Ammon's horn (tissue), 1 donor: Measurements from ENCODE around the gene MED1.
"Not testable (repeated sequence)": the region's sequence is repeated elsewhere in the genome, so short reads cannot be mapped to it uniquely, and the experiment has no call there.

Experiments used
- DNase-seq: peaks from one replicate; pipeline ENCODE4 v3.0.0-alpha.2; 2016; ENCODE audit warnings: low spot score

The MED1 gene

DNA sequence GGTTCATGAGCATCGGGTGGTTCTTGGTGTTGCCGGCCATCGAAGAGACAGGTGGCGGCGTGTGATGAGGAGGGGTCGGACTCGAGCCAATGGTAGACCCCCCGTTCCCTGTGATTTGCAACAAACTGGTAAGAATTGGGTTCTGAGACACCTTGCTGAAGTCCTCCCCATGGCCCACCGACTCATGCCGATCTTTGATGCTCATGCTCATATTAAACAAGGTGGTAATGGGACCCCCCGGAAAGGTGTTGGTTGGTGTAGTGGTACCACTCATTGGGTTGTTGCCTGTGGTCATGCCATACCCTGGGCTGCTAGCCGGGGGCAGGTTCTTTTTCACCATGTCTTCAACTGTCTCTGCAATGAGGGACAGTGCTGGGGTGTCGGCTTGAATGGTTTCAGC is 40.8 kb downstream of the MED1 start:
- DNase-seq = no peak

DNA sequence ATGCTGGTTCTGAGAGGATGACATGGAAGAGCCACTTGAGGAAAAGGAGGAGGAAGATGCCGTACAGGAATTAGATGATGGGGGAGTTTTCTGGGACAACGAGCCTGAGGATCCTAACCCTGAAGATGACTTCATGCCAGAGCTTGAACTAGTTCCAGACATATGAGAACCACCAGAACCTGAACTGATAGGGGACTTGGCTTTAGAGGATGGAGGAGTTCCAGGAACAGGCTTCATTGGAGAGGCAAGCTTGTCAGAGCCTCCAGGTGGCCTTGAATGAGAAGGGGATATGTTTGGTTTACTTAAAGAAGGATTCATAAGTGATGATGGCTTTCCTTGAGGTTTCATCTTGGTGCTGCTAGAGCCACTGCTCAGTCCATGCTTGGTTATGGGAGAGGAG is 42.7 kb downstream of the MED1 start:
- no peak for DNase-seq

DNA sequence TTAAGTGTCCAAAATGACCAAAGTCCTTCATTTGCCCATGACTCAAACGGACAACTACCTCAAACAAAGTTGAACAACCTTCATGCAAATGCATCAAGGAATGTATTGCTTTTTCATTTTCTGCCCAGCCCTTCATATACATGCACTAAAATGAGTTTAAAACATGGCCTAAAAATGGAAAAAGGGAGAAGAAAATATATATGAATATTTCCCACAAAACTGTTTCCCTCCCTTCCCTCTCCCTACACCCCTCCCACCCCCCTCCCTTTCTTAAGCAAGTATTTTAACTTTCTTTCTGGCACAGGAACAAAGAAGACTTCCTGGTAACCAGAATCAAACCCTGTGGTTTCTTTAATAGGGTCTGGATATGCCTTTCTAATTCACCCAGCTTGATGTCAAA is 44.1 kb downstream of the MED1 start:
- DNase-seq = no peak

DNA sequence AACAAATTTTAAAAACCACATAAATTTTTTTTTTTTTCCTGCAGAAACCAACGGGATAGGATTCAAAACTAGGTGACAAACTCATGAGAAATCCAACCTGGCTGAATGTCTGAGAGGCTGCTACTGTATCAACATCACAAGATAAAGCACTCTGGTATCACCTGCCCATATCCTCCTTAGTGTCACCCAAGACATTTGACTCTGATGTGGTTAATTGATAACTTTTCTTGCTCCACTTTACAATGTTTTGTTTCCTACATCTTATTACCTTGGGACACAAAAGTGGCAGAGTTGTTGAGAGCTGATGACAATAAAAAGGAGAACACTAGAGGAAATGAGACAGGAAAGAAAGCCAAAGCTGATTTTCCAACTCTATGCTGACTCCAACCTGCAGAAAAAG is 45.6 kb downstream of the MED1 start:
- no peak for DNase-seq

DNA sequence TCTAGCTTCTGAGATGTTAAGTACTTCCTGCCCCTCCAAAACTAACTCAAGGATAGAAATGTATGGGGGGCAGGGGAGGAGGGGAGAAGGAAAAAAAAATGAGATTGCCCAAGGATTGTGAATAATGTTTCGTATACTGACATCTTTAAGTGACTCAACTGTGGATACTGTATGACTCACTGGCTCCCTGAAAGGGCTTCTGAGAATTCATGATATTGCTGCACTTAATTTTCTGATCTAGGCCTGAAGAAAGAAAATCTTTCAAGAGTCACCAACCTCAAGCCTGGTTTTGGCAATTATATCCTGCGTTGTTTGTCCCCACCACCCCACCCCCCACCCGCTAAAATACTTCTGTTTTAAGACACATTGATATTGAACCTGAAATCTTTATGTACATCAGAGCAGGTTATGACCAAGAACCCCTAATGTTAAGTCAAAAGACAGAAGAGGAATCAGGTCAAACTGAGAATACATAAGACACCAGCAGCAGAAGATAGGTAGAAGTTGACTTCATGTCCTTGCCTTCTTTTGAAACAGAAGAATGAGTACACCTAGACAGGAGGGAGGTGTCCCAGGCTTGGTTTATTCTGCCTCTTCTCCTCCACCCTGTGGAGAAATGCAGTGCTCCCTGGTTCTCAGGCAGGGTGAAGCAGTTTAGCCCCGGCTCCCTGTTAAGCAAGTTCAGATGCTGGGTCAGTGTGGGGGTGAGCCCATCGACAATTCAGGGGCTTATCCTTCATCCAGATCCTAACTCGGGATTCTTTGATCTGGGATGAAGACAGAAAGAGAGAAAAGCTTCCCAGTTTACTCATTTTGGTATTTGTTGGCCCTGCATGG is 46.3 kb downstream of the MED1 start:
- DNase-seq = no peak

DNA sequence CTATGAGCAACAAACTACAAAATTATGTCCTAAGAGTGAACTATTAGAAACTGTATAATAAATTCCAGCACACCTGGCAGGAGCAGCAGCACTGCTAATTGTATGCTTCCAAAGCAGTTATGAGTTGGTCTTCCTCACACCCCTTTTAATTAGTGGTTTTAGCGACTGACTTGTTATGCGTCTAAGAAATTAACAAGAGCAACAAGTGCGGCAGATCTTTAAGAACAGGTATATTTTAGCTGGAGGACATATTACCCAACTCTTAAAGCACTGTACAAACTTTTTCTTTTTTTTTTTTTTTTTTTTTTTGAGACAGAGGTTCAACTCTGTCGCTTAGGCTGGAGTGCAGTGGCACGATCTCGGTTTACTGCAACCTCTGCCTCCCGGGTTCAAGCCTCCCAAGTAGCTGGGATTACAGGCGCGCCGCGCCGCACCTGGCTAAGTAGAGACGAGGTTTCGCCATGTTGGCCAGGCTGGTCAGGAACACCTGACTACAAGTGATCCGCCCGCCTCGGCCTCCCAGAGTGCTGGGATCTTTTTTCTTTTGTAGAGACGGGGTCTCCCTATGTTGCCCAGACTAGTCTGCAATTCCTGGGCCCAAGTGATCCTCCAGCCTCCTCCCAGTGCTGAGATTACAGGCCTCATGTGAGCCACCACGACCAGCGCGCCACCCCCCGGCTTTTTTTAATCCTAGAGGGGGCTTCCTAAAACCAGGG is 48.0 kb downstream of the MED1 start:
- DNase-seq = no peak

DNA sequence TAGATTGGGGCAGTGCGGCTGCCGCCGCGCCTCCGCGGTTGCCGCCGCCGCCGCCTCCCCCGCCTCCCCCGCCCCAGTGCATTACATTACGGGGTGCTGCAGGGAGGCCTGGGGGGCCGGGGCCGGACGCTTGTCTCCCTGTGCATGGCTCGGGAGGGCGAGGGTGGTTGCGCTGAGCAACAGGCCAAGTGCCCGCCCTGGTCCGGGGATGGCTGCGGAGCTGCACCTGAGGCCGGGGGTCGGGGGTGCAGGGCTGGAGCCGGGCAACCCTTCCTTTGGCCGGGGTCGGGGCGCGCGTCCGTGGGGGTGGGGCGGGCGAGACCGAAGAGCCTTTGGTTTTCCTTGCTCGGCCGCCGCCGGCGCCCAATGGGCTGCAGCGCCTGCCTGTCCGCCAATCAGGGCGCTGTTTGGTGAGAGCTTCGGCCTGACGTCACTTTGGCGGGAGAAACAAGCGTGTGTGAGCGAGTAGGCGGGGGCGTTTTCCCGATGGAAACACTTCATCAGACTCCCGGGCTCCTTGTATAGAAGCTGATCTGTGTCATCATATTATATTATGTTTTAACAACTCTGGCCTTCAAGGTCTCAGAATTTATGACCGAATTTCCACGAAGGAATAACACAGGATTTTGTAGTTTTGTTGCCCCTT is 48.7 kb downstream of the MED1 start:
- DNase-seq = peak; percentile 97

DNA sequence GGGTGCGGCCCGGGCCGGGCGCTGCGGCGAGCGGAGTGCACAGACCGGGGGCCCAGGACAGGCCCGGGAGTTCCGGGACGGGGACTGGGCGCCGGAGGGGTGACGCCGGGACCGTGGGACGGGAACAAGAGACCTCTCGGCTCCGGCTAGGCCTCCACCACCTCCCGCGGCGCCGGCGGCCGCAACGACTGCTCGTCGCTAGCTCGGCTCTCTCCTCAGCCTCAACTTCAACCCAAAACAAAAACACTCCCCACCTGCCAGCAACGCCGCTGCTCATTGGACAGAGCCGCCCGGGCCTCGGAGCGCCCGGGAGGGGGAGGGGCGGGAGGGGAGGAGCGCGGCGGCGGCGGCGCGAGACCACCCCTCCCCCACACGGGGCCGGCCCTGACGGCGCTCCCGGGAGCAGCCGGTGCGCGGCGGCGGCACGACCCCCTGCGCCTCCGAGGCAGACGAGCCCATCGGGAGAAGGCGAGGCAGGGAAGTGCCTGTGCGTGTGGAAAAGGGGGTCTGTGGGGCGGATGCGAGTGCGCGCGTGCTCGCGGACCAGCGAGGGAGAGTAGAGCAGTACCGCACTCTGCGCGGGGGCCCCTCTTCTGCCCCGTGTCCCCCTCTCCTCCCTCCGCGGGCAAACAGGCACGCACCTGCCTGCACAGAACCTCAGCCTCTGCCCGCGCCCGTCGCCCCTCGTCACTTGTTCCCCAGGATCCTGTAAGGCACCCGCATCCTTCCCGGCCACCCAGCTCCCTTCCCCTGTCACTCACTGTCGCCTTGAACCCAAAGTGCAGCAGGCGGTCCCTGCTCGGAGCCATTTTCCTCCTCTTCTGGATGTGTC is 49.4 kb downstream of the MED1 start, which contains the start of gene FBXL20:
TSS of gene FBXL20 (minus strand) at position 215 of the 832 bp plus-strand sequence. CDS start 224 bp downstream, outside the sequence.
- peak; percentile 91 for DNase-seq

DNA sequence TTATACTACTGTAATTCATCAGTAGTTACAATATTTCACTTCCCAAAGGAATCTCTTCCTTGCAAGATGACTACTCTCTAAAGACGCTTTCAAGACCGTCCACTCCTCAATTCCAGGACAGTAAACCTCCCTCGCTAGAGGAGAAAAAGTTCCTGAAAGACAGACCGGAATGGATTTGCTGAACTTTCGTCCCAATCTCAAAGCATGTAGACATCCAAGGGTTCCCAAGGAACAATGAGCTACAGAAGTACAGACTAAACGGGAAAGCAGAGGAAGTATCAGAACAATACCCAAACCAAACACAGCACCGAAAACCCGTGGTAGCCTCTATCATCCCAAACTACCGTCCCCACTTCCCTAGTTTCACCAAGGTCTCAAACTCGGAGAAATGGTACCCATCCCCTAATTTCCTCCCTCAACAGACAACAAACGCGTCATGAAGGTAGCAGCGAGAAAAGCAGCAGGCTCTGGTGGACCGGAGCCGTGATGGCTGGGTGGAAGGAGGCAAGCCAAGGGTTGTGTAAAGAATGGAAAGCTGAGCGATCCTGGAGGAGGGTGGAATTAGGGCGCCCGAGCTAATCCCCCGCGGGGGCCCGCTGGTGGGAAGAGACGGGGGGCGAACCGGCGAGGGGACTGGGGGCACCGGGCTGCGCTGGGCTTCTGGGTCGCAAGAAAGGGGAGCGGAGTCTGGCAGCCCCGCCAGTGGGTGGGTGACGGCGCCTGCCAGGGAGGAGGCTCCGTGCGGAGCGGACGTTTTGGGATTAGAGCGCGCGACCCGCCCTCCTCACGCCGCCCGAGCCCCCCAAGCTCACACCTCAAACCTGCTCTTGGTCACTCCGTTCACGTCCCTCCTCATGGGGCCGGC is 50.3 kb downstream of the MED1 start:
- DNase-seq = peak; percentile 33

DNA sequence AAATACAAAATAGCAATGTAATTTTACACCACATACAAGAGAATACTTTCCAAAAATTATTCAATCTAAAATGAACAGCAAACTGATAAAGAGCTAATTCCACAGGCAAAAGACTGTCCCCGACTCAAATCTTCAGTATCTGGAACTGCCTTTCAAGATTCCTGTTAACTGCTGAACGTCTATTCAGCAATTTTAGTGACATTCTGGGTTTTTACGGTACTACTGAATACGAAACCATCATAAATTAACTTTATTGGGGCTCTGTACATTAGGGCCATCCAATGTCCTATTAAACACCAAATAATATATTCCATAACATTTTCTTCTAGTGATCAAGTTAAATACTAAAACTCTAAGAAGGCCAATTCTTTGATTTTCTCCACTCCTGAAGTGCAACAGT is 51.3 kb downstream of the MED1 start:
- DNase-seq = no peak

DNA sequence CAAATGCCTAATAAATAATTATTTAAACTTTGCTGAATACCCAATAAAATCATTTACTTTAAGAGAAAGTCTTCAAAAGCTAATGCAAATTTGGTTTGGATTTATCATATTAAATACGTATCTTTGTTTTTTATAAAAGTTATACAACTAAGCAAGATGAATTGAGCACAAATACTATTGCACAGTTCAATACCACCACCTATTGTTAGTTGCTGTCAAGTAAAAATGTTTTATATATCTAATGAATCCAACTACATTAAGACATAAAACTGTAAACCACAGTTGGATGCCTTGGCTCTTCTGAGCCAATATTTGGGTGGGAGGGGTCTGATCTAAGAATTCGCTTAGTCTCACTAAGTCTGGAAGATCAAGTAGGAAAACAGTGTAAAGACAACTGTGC is 57.3 kb downstream of the MED1 start:
- no peak for DNase-seq

DNA sequence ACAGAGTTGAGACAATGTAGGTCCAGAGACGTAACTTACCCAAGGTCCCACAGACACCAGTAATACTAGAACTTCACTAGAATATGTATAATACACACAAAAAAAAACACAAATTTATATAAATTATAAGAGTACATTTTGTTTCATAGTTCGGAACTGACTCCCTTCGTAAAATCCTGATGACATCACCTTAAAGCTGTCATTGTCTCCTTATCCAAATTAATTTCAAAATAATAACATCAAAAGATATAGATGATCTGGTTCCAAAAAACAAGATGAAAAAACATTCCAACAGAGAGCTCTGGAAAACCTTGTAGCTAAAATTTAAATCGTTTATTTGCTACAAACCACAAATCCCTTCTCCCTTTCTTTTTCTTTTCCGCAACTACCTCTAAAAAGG is 59.6 kb downstream of the MED1 start:
- no peak for DNase-seq

DNA sequence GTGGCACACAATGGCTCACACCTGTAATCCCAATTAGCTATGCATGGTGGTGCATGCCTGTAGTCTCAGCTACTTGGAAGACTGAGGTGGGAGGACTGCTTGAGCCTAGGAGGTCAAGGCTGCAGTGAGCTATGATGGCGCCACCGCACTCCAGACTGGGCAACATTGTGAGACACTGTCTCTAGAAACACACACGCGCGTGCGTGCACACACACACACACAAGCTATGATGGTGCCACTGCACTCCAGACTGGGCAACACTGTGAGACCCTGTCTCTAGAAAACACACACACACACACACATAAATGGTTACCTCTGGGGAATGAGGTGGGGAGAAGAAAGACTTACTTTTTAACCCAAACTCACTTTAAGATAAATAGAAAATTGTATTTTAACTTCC is 66.0 kb downstream of the MED1 start:
- no peak for DNase-seq

DNA sequence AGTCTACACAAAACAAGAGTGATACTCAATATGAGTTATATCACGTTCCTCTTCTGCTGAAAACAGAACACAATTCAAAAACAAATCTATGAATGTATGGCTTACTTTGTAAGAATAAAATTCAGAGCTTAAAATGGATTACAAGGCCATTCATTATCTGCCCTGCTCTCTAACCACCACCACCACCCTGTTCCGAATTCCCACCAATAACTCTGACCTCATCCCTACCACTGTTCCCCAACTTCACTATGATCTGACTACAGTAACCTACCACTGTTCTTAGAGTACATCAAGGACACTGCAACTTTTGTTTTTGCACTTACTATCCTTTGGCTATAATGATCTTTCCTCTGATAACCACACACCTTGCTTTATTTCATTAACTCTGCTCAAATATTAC is 70.9 kb downstream of the MED1 start:
- DNase-seq = no peak

DNA sequence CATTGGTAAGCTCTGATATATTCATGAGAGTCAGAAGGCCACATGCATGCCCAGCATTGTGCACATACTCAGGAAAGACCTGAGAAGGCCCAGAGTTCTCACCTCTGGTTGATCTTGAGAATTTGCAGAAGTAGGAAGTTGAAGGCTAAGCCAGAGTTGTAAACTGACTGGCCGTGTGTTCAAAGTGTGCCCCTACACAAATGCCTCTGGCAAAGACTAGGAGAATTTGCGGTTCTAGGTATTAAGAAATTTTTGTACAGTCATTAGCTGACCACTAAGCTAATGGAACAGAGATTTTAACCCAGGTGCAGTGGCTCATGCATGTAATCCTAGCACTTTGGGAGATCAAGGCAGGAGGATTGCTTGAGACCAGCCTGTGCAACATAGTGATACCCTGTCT is 74.6 kb downstream of the MED1 start:
- no peak for DNase-seq

DNA sequence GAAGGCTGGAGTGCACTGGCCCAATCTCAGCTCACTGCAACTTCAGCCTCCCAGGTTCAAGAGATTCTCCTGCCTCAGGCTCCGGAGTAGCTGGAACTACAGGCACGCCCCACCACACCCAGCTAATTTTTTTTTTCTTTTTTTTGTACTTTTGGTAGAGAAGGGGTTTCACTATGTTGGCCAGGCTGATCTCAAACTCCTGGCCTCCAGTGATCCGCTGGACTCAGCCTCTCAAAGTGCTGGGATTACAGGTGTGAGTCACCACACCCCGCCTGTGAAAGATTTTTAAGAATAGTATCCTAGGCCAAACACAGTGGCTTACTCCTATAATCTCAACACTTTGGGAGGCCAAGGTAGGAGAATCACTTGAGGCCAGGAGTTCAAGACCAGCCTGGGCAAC is 83.3 kb downstream of the MED1 start:
- not testable (repeated sequence) for DNase-seq

DNA sequence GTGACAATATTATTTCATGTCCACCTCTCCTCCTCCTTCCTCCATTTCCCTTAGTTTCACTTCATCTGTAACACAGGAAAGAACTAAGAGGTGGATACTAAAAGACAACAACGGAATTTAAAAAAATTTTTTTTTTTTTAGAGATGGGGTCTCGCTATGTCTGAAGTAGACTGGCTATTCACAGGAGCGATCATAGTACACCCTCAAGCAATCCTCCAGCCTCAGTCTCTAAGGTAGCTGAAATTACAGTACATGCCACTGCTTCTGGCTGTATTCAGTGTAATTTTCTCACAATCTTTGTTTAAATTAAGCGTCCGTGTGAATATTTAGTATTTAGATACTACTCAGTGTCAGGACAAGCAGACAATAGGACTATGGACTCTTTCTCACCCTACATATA is 85.2 kb downstream of the MED1 start:
- DNase-seq = no peak

DNA sequence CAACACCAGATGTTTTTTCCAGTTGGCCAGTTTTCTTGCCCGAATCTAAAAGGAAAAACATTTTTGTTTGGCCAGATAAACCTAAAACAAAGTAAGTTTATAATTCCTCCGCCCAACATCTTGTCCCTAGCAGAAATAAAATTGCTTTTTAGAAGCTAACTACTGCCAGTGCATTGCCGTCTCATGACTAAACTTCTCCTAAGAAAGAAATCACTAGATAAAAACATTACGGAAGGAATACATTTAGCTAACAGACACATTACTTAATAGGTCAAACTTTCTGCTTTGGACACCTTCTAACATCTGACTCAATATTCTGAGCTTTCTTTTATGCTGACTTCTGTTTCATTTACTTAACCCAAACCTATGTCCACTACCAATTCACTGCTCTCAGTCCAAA is 85.8 kb downstream of the MED1 start:
- DNase-seq = no peak

DNA sequence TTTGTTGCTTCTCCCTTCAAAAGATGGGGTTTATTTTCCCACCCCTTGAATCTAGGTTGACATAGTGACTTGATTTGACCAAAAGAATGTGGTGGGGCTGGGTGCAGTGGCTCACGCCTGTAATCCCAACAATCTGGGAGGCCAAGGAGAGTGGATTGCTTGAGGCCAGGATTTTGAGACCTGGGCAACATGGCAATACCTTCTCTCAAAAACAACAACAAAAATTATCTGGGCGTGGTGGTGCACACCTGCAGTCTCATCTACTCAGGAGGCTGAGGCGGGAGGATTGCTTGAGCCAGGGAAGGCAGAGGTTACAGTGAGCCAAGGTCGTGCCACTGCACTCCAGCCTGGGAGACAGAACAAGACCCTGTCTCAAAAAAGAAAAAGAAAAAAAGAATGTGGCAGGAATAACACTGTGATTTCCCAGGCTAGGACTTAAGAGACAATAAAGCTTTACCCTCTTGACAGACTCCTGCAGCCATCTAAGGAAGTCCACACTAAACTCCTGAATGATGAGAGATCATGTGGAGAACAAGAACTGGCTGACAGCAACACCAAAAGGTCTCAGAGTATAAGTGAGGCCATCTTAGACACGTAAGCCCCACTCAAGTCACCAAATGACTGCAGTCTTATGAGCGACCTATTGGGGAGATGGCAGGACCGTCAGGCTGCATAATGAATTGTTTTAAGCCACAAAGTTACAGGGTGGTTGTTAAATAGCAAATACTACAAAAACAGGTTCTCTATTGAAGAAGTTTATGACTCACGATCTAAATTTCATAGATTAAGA is 86.6 kb downstream of the MED1 start:
- no peak for DNase-seq

DNA sequence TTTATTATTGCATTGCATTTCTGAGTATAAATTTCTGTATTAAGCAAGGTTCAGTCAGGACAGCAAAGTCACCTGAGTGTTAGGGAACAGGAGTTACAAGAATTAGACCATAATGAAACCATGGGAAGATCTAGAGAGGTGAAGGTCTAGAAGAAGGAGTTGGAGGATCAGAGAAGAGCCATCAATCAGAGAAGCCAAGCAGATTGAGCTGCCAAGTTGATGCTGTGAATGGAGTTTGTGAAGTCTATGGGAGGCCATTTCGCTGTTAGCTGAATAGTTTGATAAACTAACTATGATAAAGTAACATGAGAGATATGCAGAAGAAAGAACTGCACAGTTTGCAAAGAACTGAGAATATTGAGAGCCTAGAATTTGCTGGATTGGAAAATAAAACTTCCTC is 90.0 kb downstream of the MED1 start:
- DNase-seq = no peak
